HG03060 (cell line): ENCODE results near the gene TPP1.

Source experiments
- ATAC-seq: cut with Tn5 transposase; IDR thresholded peaks from one replicate; pipeline ENCODE4 v1.9.1; 2021; ENCODE audit warnings: low read depth, moderate number of reproducible peaks; ENCODE audit not compliant: unreplicated experiment

Gene TPP1

GRCh38 chr11:6619004-6619745 lies at the start of gene TPP1:
Gene TPP1 (minus strand): TSS chr11:6619422. CDS start chr11:6619400, 22 bp downstream.
- ATAC-seq: peak; percentile 95

GRCh38 chr11:6667733-6668374 lies 48.6 kb upstream of the TPP1 start:
- ATAC-seq: peak; percentile 55

- no peak for ATAC-seq
Observed at GRCh38 chr11:6666302-6667183, 47.3 kb upstream of the TPP1 start.

GRCh38 chr11:6664551-6664950 lies 45.3 kb upstream of the TPP1 start:
- no peak for ATAC-seq

- ATAC-seq: no peak
Observed at GRCh38 chr11:6663794-6664469, 44.7 kb upstream of the TPP1 start.

- ATAC-seq: no peak
Observed at GRCh38 chr11:6660712-6661111, 41.5 kb upstream of the TPP1 start.

- ATAC-seq: no peak
Observed at GRCh38 chr11:6658647-6659046, 39.4 kb upstream of the TPP1 start.

GRCh38 chr11:6657346-6657745 lies 38.1 kb upstream of the TPP1 start:
- ATAC-seq: no peak

- no peak for ATAC-seq
Observed at GRCh38 chr11:6656936-6657335, 37.7 kb upstream of the TPP1 start.

GRCh38 chr11:6656584-6656915 lies 37.3 kb upstream of the TPP1 start:
- ATAC-seq: no peak

GRCh38 chr11:6655790-6656583 lies 36.8 kb upstream of the TPP1 start, which contains the start of gene DCHS1:
Gene DCHS1 (minus strand): TSS chr11:6655809. CDS start chr11:6641613, 14,196 bp downstream.
- ATAC-seq: no peak

- no peak for ATAC-seq
Observed at GRCh38 chr11:6655020-6655789, 36.0 kb upstream of the TPP1 start.

- ATAC-seq: no peak
Observed at GRCh38 chr11:6654281-6655019, 35.2 kb upstream of the TPP1 start.

- ATAC-seq: no peak
Observed at GRCh38 chr11:6653656-6654055, 34.4 kb upstream of the TPP1 start.

- no peak for ATAC-seq
Observed at GRCh38 chr11:6653097-6653496, 33.9 kb upstream of the TPP1 start.

GRCh38 chr11:6652182-6652581 lies 33.0 kb upstream of the TPP1 start:
- ATAC-seq: no peak

- ATAC-seq: no peak
Observed at GRCh38 chr11:6650980-6651379, 31.8 kb upstream of the TPP1 start.

- ATAC-seq: no peak
Observed at GRCh38 chr11:6650104-6650503, 30.9 kb upstream of the TPP1 start.
